Ectodermal cell (in vitro differentiated cells): ENCODE data around the gene CCSER1.

Experiments
- H3K27ac ChIP-seq: 2 replicates; pipeline ENCODE4 v1.7.0; 2013; ENCODE audit warnings: mild to moderate bottlenecking, low read depth, low read length; ENCODE audit not compliant: insufficient read depth, poor library complexity, severe bottlenecking
- H3K27me3 ChIP-seq: 2 replicates; pipeline ENCODE4 v1.7.0; 2013; ENCODE audit warnings: mild to moderate bottlenecking, low read length; ENCODE audit not compliant: insufficient read depth, control insufficient read depth, poor library complexity, severe bottlenecking
- H3K36me3 ChIP-seq: one replicate; pipeline ENCODE4 v1.7.0; 2013; ENCODE audit warnings: low read length; ENCODE audit not compliant: control insufficient read depth, insufficient read depth
- H3K4me1 ChIP-seq: one replicate; pipeline ENCODE4 v1.7.0; 2013; ENCODE audit warnings: low read length; ENCODE audit not compliant: control insufficient read depth, insufficient read depth
- H3K4me3 ChIP-seq: 2 replicates; pipeline ENCODE4 v1.7.0; 2013; ENCODE audit warnings: low read depth, low read length, control low read depth; ENCODE audit not compliant: insufficient read depth
- H3K9me3 ChIP-seq: 2 replicates; pipeline ENCODE4 v1.7.0; 2013; ENCODE audit warnings: mild to moderate bottlenecking, low read length, moderate library complexity; ENCODE audit not compliant: control insufficient read depth
- WGBS, 2 experiments: methylation state at CpG; one replicate each; pipeline ENCODE4 v1.1.7; 2013; ENCODE audit warnings: missing lambda C conversion rate in 2 of 2; 5-methylcytosine and 5-hydroxymethylcytosine counted together

The CCSER1 gene

DNA sequence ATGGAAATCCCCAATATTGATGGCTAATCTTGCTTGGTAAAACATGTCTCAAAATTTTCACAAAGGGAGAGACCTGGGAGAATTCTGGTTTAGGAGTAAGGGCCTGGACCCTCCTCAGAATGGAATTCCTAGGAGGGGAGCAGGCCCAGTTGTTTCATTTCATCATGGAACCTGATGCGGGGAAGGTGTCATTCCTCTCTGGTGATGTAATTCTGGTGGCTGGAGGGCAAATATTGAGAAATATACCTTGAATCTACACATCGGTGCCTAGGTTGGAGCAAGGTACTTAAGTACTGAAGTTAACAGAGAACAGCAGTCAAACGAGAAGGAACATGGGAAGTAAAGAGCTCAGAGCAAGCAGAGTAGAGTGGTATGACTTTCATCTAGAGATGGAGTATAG lies 23.2 kb upstream of the CCSER1 start:
- WGBS, 2 experiments = 93 to 94% methylated on average over 3 of the region's 3 CpGs
- no peaks in the 10 kb centered on the region for H3K36me3 ChIP-seq
- H3K27me3 ChIP-seq = no peaks in the 10 kb centered on the region
- H3K4me1 ChIP-seq = no peaks in the 10 kb centered on the region
- H3K9me3 ChIP-seq = no peaks in the 10 kb centered on the region
- no peak overlapping the region for H3K4me3 ChIP-seq
- H3K27ac ChIP-seq = no peak overlapping the region

DNA sequence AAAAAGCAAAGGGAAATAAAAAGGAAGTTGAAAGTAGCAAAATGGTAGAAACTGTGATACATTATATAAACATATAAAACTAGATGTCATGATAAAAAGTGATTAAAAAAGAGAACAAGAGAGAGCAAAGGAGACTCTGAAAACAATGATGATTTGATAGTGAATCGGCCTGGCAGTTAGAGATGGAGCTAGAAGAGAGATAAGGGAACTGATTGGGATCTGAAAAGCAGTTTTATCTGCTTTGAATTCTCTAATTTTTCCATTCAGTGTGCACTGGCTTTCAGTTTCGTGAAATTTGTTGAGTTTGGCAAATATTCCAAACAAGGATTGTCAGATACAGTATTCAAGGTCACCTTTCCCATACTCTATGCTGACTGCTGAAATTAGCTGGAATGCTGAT lies 21.9 kb upstream of the CCSER1 start:
- 92 to 96% methylated on average over 2 of the region's 2 CpGs for WGBS, 2 experiments
- Histone ChIP-seq H3K36me3 (no peaks in the 10 kb centered on the region), H3K9me3 (no peaks in the 10 kb centered on the region), H3K27me3 (no peaks in the 10 kb centered on the region), H3K4me3 (no peak overlapping the region), H3K27ac (no peak overlapping the region), H3K4me1 (no peaks in the 10 kb centered on the region)

GRCh38 chr4:90112715-90113114 lies 14.5 kb upstream of the CCSER1 start:
- no peaks in the 10 kb centered on the region for H3K36me3 ChIP-seq

DNA sequence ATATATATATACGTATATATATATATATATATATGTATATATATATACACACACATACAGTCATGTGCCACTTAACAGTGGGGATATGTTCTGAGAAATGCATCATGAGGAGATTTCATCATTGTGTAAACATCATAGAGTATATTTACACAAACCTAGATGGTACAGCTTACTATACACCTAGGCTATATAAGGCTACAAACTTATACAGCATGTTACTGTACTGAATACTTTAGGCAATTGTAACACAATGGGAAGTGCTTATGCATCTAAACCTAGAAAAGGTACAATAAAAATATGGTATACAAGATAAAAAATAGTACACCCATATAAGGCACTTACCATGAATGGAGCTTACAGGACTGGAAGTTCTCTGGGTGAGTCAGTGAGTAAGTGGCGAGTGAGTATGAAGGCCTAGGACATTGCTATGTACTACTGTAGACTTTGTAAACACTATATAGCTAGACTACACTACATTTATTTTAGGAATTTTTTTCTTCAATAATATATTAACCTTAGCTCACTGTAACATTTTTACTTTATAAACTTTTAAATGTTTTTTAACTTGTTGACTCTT lies 13.2 kb upstream of the CCSER1 start:
- Histone ChIP-seq H3K4me1 (no peaks in the 10 kb centered on the region), H3K27ac (no peak overlapping the region), H3K27me3 (no peaks in the 10 kb centered on the region), H3K9me3 (no peaks in the 10 kb centered on the region), H3K4me3 (no peak overlapping the region), H3K36me3 (no peaks in the 10 kb centered on the region)
- WGBS, 2 experiments = 100% methylated on average over 1 of the region's 2 CpGs; no CpG with 5 or more reads in 1 of the 2 experiments

More at GRCh38 chr4:90112715-90113114, 14.5 kb upstream of the CCSER1 start:
- Histone ChIP-seq H3K4me3 (no peak overlapping the region), H3K27me3 (no peaks in the 10 kb centered on the region), H3K9me3 (no peaks in the 10 kb centered on the region), H3K4me1 (no peaks in the 10 kb centered on the region), H3K27ac (no peak overlapping the region)
- WGBS, 2 experiments = 86 to 94% methylated on average over 1 of the region's 2 CpGs

DNA sequence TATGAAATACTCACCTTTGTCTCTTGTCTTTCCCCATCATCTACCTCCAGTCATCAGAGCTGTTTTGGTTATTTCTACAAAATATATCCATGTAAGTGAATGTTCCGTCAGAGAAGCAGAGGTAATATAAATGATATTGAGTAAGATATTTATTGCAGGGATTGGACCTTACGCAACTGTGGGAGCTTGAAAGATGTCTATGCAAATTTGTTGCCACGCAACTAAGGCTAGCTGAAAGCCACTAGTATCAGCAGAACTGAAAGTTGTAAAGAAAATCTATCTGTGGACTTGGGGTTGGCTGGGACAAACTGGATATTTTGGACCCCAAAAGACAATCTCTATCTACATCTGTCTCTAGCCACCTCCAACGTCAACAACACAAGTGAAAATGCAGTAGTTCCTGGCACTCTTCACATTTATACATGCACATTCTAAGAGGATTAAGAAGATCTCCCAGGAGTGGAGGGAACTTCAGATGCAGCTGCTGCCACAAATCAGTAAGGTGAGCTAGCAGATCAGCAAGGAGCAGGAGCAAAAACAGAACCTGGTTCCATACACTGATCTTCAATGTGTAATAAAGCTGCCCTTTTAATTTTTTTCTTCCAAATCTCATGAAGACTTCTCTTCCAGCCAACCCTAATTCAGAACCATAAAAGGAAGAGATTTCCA lies 8.5 kb upstream of the CCSER1 start:
- no peaks in the 10 kb centered on the region for H3K9me3 ChIP-seq
- H3K27me3 ChIP-seq = no peaks in the 10 kb centered on the region
- WGBS, 2 experiments = 80% methylated on average over 4 of the region's 4 CpGs
- H3K4me1 ChIP-seq = no peaks in the 10 kb centered on the region
- no peaks in the 10 kb centered on the region for H3K36me3 ChIP-seq
- H3K27ac ChIP-seq = no peak overlapping the region
- no peak overlapping the region for H3K4me3 ChIP-seq

- Histone ChIP-seq H3K4me3 (no peak overlapping the region), H3K4me1 (no peaks in the 10 kb centered on the region), H3K27ac (no peak overlapping the region), H3K36me3 (no peaks in the 10 kb centered on the region), H3K27me3 (peaks cover under 1% of the 10 kb centered on the region), H3K9me3 (no peaks in the 10 kb centered on the region)
These were observed 7.2 kb upstream of the CCSER1 start for GRCh38 chr4:90120037-90120436.

GRCh38 chr4:90120815-90121214 lies 6.4 kb upstream of the CCSER1 start:
- Histone ChIP-seq H3K27me3 (peaks cover 9% of the 10 kb centered on the region), H3K4me3 (no peak overlapping the region), H3K4me1 (no peaks in the 10 kb centered on the region), H3K27ac (no peak overlapping the region), H3K36me3 (no peaks in the 10 kb centered on the region), H3K9me3 (no peaks in the 10 kb centered on the region)
- WGBS, 2 experiments = no CpG with 5 or more reads among the region's 1 CpG

DNA sequence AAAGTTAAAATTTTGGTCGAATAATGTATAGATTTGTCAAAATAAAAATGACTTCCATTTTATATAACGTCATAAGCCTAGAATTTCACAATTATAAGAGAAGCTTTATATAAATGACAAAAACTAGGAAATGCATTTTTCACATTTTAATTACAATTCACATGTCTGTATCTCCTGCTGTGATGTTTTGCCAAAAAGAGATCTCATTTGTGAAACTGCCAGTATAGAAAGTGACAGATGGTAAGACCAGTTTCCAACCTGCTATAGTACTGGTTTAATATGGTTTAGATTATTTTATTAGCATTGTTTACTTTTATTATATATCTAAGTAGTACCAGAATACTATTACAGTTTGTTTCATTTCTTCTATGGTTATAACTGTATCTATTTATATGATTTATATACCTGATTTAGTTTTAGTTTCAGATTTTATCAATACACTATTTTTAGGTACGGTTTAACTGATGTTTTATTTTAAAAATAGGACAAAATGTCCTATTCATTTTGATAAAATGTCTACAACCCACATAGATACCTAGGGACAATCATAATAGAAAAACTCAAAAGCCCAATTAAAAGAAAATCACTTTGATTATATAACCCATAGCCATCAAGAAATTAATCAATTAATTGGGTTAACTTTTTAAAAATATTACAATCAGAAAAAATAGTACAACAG lies 5.4 kb upstream of the CCSER1 start:
- Histone ChIP-seq H3K9me3 (no peaks in the 10 kb centered on the region), H3K4me1 (no peaks in the 10 kb centered on the region), H3K27me3 (peaks cover 19% of the 10 kb centered on the region), H3K27ac (no peak overlapping the region), H3K36me3 (no peaks in the 10 kb centered on the region), H3K4me3 (no peak overlapping the region)
- no CpG with 5 or more reads among the region's 3 CpGs for WGBS, 2 experiments

DNA sequence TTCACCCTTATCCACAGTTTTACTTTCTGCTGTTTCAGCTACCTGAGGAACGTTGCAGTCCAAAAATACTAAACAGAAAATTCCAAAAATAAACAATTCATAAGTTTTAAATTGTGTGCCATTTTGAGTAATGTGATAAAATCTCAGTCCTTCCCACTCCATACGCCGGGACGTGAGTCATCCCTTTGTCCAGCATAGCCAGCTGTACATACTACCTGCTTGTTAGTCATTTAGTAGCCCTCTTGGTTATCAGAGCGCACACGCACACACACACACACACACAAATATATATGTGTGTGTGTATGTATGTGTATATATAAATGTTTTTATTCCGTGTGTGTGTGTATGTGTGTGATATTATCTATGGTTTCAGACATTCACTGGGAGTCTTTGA lies 4.8 kb upstream of the CCSER1 start:
- Histone ChIP-seq H3K9me3 (no peaks in the 10 kb centered on the region), H3K4me3 (no peak overlapping the region), H3K4me1 (no peaks in the 10 kb centered on the region), H3K27me3 (peaks cover 24% of the 10 kb centered on the region), H3K36me3 (no peaks in the 10 kb centered on the region), H3K27ac (no peak overlapping the region)
- 89 to 90% methylated on average over 4 of the region's 7 CpGs for WGBS, 2 experiments

- Histone ChIP-seq H3K9me3 (no peaks in the 10 kb centered on the region), H3K27me3 (peaks cover 43% of the 10 kb centered on the region), H3K36me3 (no peaks in the 10 kb centered on the region), H3K27ac (no peak overlapping the region), H3K4me3 (no peak overlapping the region), H3K4me1 (peaks cover 5% of the 10 kb centered on the region)
These were observed 2.9 kb upstream of the CCSER1 start for GRCh38 chr4:90124276-90124675.
